ENCODE results near the gene BMP8A.
"Not testable (repeated sequence)": the region's sequence is repeated elsewhere in the genome, so short reads cannot be mapped to it uniquely, and the experiment has no call there.

Gene BMP8A

GRCh38 chr1:39491146-39491921 lies at the start of gene BMP8A:
Gene BMP8A (plus strand): TSS chr1:39491636. CDS start chr1:39491992, 356 bp downstream.
- no peak for DNase-seq

- no peak for DNase-seq
Measured at GRCh38 chr1:39441797-39442196, 49.6 kb upstream of the BMP8A start.

GRCh38 chr1:39445573-39445972 lies 45.9 kb upstream of the BMP8A start:
- no peak for DNase-seq

GRCh38 chr1:39446986-39447567 lies 44.4 kb upstream of the BMP8A start:
- no peak for DNase-seq

- DNase-seq, result not testable (repeated sequence)
Measured at GRCh38 chr1:39450041-39450440, 41.4 kb upstream of the BMP8A start.

GRCh38 chr1:39450956-39451606 lies 40.4 kb upstream of the BMP8A start:
- DNase-seq, result no peak

- no peak for DNase-seq
Measured at GRCh38 chr1:39452081-39452480, 39.4 kb upstream of the BMP8A start.

- no peak for DNase-seq
Measured at GRCh38 chr1:39452540-39452939, 38.9 kb upstream of the BMP8A start.

GRCh38 chr1:39453603-39454002 lies 37.8 kb upstream of the BMP8A start:
- DNase-seq, result no peak

- DNase-seq, result no peak
Measured at GRCh38 chr1:39458991-39459390, 32.4 kb upstream of the BMP8A start.

- DNase-seq, result no peak
Measured at GRCh38 chr1:39462074-39462473, 29.4 kb upstream of the BMP8A start.

GRCh38 chr1:39466413-39467107 lies 24.9 kb upstream of the BMP8A start:
- DNase-seq, result no peak

- DNase-seq, result not testable (repeated sequence)
Measured at GRCh38 chr1:39467108-39467720, 24.2 kb upstream of the BMP8A start.

- no peak for DNase-seq
Measured at GRCh38 chr1:39469150-39469549, 22.3 kb upstream of the BMP8A start.

- no peak for DNase-seq
Measured at GRCh38 chr1:39470040-39470439, 21.4 kb upstream of the BMP8A start.

- DNase-seq, result no peak
Measured at GRCh38 chr1:39472826-39473225, 18.6 kb upstream of the BMP8A start.

- no peak for DNase-seq
Measured at GRCh38 chr1:39473324-39473723, 18.1 kb upstream of the BMP8A start.

GRCh38 chr1:39474810-39475209 lies 16.6 kb upstream of the BMP8A start:
- DNase-seq, result no peak

GRCh38 chr1:39475551-39475950 lies 15.9 kb upstream of the BMP8A start:
- not testable (repeated sequence) for DNase-seq

GRCh38 chr1:39478126-39478915 lies 13.1 kb upstream of the BMP8A start:
- no peak for DNase-seq

- DNase-seq, result no peak
Measured at GRCh38 chr1:39481289-39481688, 10.1 kb upstream of the BMP8A start.

GRCh38 chr1:39483276-39483675 lies 8.2 kb upstream of the BMP8A start:
- no peak for DNase-seq
